DMS79 (cell line): ENCODE results near the gene CFAP61.
"Not testable (repeated sequence)": the region's sequence is repeated elsewhere in the genome, so short reads cannot be mapped to it uniquely, and the experiment has no call there.

Experiments used
- DNase-seq: peaks from one replicate; lab custom pipeline; 2025; lab: John Stamatoyannopoulos, UW

The CFAP61 gene

GRCh38 chr20:20233041-20233514, 180.7 kb downstream of the CFAP61 start:
- no peak for DNase-seq

- DNase-seq = no peak
Measured at GRCh38 chr20:20235681-20236080, 183.3 kb downstream of the CFAP61 start.

GRCh38 chr20:20237093-20237959, 185.0 kb downstream of the CFAP61 start:
- DNase-seq = no peak

GRCh38 chr20:20241976-20242375, 189.6 kb downstream of the CFAP61 start:
- peak; percentile 93 for DNase-seq

GRCh38 chr20:20244384-20244783, 192.1 kb downstream of the CFAP61 start:
- DNase-seq = not testable (repeated sequence)

GRCh38 chr20:20246996-20247633, 194.8 kb downstream of the CFAP61 start:
- DNase-seq = no peak

GRCh38 chr20:20248620-20249200, 196.4 kb downstream of the CFAP61 start:
- no peak for DNase-seq

GRCh38 chr20:20251317-20251716, 199.0 kb downstream of the CFAP61 start:
- DNase-seq = no peak

GRCh38 chr20:20251836-20252235, 199.5 kb downstream of the CFAP61 start:
- DNase-seq = peak; percentile 26

GRCh38 chr20:20253039-20253743, 200.9 kb downstream of the CFAP61 start:
- no peak for DNase-seq

- DNase-seq = no peak
Measured at GRCh38 chr20:20253744-20254330, 201.5 kb downstream of the CFAP61 start.

- no peak for DNase-seq
Measured at GRCh38 chr20:20255099-20255498, 202.8 kb downstream of the CFAP61 start.

GRCh38 chr20:20259533-20259932, 207.2 kb downstream of the CFAP61 start:
- DNase-seq = no peak

- no peak for DNase-seq
Measured at GRCh38 chr20:20261159-20261558, 208.8 kb downstream of the CFAP61 start.

- DNase-seq = no peak
Measured at GRCh38 chr20:20265210-20265609, 212.9 kb downstream of the CFAP61 start.

- DNase-seq = no peak
Measured at GRCh38 chr20:20266552-20266951, 214.2 kb downstream of the CFAP61 start.

- DNase-seq = no peak
Measured at GRCh38 chr20:20267685-20268370, 215.5 kb downstream of the CFAP61 start.

GRCh38 chr20:20271271-20271670, 218.9 kb downstream of the CFAP61 start:
- DNase-seq = no peak

- no peak for DNase-seq
Measured at GRCh38 chr20:20272686-20273085, 220.4 kb downstream of the CFAP61 start.

GRCh38 chr20:20273286-20273685, 221.0 kb downstream of the CFAP61 start:
- DNase-seq = no peak

- DNase-seq = no peak
Measured at GRCh38 chr20:20274821-20275220, 222.5 kb downstream of the CFAP61 start.
